ENCODE measurements around the gene ZWINT. TPM values are rescaled to one million over a fixed set of nuclear protein-coding genes. Genes with fewer than 3 reads are reported as not detected.
A peak's percentile ranks its signal among the peaks of the same experiment; 100 is the strongest.

Gene ZWINT, protein sequence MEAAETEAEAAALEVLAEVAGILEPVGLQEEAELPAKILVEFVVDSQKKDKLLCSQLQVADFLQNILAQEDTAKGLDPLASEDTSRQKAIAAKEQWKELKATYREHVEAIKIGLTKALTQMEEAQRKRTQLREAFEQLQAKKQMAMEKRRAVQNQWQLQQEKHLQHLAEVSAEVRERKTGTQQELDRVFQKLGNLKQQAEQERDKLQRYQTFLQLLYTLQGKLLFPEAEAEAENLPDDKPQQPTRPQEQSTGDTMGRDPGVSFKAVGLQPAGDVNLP
- under 1 TPM in 4 of 6 donors, not detected in 2; 0.18 to 0.90 (median 0.50) TPM for polyA plus RNA-seq (ENCODE audit: low read depth in 6 of 6)

DNA sequence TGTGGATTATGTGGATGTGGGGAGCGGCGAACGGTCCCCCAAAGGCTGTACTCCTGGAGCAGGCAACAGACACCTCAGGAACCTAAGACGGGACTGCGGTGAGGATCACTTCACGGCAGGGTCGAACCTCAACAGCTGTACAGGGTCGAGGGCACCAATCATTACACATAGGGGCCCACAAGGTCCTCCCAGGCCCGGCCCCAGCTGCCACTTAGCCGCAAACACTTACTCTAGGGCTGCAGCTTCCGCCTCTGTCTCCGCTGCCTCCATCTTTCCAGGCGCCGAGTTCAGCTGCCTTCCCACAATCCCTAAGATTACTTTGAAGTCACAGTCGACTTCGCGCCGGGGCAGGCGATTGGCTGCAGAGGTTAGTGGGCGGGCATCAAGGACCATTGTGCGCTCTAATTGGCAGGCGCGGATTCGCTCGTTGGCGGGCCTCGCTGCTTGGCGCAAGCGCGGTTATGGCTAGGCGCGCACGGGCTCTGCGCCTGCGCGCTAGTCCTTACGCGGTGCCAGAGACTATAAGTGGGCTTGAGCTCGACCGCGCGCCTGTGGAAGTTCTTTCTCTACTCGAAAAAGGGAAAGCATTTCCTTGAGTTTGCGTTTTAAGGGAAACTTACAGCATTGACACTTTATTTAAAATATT lies at the start of gene ZWINT:
Gene ZWINT, minus strand, starts transcription at position 293 of the 646 bp plus-strand sequence. Its CDS starts 23 bp downstream, at position 270.
- Mint-ChIP-seq H3K4me1 (peaks cover 14 to 19% (median 18%) of the 10 kb centered on the region in 3 donors), H3K27me3 (no peaks in the 10 kb centered on the region), H3K36me3 (no peaks in the 10 kb centered on the region), H3K27ac (peak within 1 kb of the TSS; percentile 63 to 90 (median 84)), H3K9me3 (no peaks in the 10 kb centered on the region), H3K4me3 (peak within 1 kb of the TSS; percentile 88 to 98 (median 94))
- ATAC-seq (ENCODE audit: low read depth in 2 of 2), result peak; percentile 95 to 96
- peak; percentile 85 for DNase-seq

DNA sequence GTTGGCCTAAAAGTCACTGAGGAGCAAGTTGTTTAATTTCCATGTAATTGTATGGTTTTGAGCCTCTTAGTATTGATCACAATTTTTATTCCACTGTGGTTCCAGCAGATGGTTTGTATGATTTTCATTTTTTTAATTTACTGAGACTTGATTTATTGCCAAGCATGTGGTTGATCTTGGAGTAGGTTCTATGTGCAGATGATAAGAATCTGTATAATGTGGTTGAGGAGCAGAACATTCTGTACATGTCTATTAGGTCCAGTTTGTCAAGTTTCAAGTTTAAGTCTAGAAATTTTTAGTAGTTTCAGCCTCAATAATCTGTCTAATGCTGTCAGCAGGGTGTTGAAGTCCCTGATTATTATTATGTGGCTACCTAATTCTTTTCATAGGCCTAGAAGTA lies 22.7 kb upstream of the ZWINT start:
- no peak overlapping the region for H3K4me3 Mint-ChIP-seq
- no peak overlapping the region for H3K27ac Mint-ChIP-seq
- peaks cover 0 to 22% (median 0%) of the 10 kb centered on the region in 7 donors for H3K9me3 Mint-ChIP-seq
- no peaks in the 10 kb centered on the region for H3K4me1 Mint-ChIP-seq
- H3K36me3 Mint-ChIP-seq, result no peaks in the 10 kb centered on the region
- DNase-seq (no peak), ATAC-seq (ENCODE audit: low read depth in 2 of 2) (no peak)
- no peaks in the 10 kb centered on the region for H3K27me3 Mint-ChIP-seq

DNA sequence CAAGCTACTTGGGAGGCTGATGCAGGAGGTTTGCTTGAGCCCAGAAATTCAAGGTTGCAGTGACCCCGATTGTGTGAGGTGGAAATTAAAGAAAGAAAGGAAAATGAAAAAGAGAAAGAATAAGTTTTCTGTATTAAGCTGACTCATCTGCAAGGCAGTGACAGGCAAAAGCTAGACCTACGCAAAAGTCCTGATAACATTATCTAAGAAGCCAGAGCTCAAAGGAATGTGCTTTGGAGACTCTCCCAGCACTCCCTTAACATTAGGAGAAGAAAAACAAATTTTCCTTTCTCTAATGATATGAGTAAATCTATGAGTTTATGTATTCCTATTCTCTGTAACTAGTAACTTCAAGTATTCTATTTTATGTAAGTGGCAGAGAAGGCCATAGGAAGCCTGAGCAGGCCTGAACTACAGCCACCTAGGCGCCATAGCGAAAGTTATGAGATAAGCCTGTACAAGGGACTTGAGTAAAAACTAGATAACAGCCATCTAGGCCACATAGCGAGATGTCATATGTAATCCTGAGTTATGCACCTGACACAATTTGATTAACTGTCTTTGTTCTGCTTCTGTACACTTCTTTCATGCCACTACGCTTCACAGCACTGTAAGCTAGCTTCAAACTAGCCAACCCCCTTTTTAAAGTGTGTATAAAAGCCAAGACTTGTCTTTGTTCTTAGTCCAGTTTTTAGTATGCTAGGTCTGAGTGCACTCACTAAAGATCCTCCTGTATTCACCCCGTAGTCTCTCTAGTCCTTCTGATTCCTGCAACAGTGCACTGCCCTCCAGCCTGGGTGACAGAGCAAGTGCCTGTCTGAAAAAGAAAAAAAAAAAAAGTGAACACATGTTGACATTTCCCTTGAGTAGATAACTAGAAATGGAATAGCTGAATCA lies 9.4 kb upstream of the ZWINT start:
- Mint-ChIP-seq H3K4me3 (no peak overlapping the region), H3K36me3 (no peaks in the 10 kb centered on the region), H3K4me1 (no peaks in the 10 kb centered on the region), H3K9me3 (peaks cover 0 to 51% (median 17%) of the 10 kb centered on the region in 7 donors), H3K27me3 (no peaks in the 10 kb centered on the region), H3K27ac (no peak overlapping the region)
- ATAC-seq (ENCODE audit: low read depth in 2 of 2), result no peak
- DNase-seq, result no peak

DNA sequence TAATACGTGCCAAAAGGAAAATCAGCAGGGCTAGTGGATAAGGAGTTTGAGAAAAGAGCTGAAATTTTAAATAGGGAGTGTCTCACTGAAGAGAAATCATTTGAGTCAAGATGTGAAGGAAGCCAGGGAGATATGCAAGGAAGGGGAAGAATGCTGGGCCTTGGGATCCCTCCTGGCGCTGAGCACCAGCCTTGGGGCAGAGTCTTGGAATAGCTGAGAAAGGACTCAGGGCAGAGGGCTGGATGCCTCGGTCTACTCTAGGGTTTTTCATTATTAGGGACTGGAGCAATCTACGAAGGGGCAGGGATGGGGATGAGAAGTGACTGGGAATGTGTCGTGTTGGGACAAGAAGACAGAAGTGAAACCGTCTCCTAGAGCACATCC lies 484 bp downstream of the ZWINT start:
- peak; percentile 7 for DNase-seq
- H3K27me3 Mint-ChIP-seq, result no peaks in the 10 kb centered on the region
- peak overlapping the region; percentile 88 to 98 (median 94) for H3K4me3 Mint-ChIP-seq
- no peak for ATAC-seq (ENCODE audit: low read depth in 2 of 2)
- H3K9me3 Mint-ChIP-seq, result no peaks in the 10 kb centered on the region
- H3K4me1 Mint-ChIP-seq, result peaks cover 14 to 19% (median 18%) of the 10 kb centered on the region in 3 donors
- peak overlapping the region in 4 of 6 donors; percentile 5 to 90 (median 74) for H3K27ac Mint-ChIP-seq
- no peaks in the 10 kb centered on the region for H3K36me3 Mint-ChIP-seq

DNA sequence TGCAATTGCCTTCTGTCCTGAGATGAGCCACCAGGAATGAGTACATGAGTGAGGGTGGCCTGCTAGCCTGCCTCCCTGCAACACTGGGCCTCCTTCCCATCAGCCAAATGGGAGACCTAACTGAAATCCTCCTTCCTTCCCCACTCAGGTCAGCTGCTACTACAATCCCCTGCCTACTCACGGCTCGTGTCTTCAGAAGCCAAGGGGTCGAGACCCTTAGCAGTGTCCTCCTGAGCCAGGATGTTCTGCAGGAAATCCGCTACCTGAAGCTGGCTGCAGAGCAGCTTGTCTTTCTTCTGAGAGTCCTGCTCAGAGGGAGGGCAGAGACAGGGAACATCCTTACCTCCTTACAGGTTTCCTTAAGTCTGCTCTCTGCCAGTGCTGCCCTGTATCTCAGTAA lies 1.2 kb downstream of the ZWINT start:
- H3K9me3 Mint-ChIP-seq, result no peaks in the 10 kb centered on the region
- H3K27ac Mint-ChIP-seq, result peak overlapping the region in 1 of 6 donors; percentile 5
- no peaks in the 10 kb centered on the region for H3K36me3 Mint-ChIP-seq
- H3K4me1 Mint-ChIP-seq, result peaks cover 14 to 19% (median 18%) of the 10 kb centered on the region in 3 donors
- H3K27me3 Mint-ChIP-seq, result no peaks in the 10 kb centered on the region
- peak overlapping the region in 5 of 8 donors; percentile 69 to 98 (median 94) for H3K4me3 Mint-ChIP-seq
- DNase-seq, result no peak
- no peak for ATAC-seq (ENCODE audit: low read depth in 2 of 2)

DNA sequence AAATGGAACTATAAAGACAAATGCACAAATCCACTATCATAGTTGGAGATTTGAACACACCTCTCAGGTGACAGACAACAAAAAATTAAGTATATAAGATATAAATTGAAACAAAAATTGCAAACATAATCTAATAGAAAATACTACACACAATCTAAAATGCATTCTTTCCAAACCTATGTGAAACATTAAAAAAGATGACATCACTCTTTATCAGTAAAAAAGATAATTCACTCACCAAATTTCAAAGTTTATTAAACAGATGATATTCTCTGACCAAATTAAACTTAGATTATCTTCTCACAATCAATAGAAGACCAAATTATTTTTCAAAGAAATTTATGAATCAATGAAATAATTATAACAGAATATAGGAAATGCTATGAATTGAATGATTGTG lies 4.0 kb downstream of the ZWINT start:
- no peak overlapping the region for H3K4me3 Mint-ChIP-seq

DNA sequence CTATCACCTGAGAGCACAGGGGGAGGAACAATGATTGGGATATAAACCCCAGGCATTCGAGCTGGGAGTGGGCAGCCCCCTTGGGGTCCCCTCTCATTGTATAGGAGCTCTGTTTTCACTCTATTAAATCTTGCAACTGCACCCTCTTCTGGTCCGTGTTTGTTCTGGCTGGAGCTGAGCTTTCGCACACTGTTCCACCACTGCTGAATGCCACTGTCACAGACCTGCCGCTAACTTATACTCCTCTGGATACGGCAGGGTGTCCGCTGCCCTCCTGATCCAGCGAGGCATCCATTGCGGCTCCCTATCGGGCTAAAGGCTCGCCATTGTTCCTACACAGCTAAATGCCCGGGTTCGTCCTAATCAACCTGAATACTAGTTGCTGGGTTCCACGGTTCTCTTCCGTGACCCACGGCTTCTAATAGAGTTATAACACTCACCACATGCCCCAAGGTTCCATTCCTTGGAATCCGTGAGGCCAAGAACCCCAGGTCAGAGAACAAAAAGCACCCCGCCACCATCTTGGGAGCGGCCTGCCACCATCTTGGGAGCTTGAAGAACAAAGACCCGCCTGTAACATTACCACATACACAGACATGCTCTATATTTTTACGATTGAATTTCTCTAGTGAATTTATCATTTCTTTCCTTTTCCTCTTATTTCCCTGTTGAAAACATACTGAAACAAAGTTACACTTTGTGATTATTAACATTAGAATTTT lies 9.0 kb downstream of the ZWINT start:
- DNase-seq (no peak), ATAC-seq (ENCODE audit: low read depth in 2 of 2) (no peak)
- H3K4me3 Mint-ChIP-seq, result no peak overlapping the region
- no peaks in the 10 kb centered on the region for H3K4me1 Mint-ChIP-seq
- H3K9me3 Mint-ChIP-seq, result no peaks in the 10 kb centered on the region
- no peaks in the 10 kb centered on the region for H3K36me3 Mint-ChIP-seq
- H3K27me3 Mint-ChIP-seq, result no peaks in the 10 kb centered on the region
- H3K27ac Mint-ChIP-seq, result no peak overlapping the region

More for the DNA sequence above, 4.0 kb downstream of the ZWINT start:
- Mint-ChIP-seq H3K27ac (no peak overlapping the region), H3K4me1 (peaks cover 14 to 18% (median 18%) of the 10 kb centered on the region in 3 donors), H3K36me3 (no peaks in the 10 kb centered on the region), H3K9me3 (no peaks in the 10 kb centered on the region), H3K27me3 (no peaks in the 10 kb centered on the region)
- DNase-seq (no peak), ATAC-seq (ENCODE audit: low read depth in 2 of 2) (no peak)

DNA sequence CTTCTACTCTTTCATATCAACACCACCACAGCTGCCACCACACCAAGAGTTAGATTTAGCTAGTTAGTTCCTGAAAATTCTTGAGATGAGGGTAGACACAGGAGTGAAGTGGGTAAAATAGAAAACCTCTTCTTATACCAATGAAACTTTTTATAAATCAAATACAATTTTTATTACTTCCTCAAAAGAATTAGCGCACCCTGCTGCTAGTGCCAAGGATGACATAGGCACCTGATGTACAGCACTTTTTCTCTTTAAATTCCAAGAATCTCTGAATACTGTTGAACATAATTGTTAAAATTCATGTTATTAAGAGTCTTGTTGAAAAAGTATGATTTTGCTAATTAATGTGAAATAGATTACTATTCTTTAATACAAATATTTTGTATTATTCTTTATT lies 11.4 kb downstream of the ZWINT start:
- Mint-ChIP-seq H3K4me1 (no peaks in the 10 kb centered on the region), H3K36me3 (no peaks in the 10 kb centered on the region), H3K9me3 (no peaks in the 10 kb centered on the region), H3K27me3 (no peaks in the 10 kb centered on the region), H3K4me3 (no peak overlapping the region), H3K27ac (no peak overlapping the region)
- no peak for DNase-seq
- ATAC-seq (ENCODE audit: low read depth in 2 of 2), result no peak

DNA sequence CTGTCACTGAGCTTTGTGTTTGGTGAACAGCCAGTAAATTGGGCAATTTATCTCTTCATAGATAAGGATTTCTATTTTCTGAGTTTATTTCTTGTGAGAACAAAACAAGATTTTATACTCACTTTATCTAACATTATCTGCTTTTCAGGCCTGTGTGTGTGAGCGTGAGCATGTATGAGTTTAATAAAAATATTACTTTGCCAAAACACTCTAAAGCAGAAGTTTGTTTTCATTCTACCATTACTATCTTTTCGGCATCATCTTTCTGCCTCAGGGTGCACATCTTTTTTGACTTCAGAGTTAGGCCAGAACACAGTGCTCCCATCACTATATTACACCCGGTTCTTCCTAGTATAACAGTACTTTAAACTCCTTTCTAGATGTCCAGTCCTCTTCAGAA lies 13.0 kb downstream of the ZWINT start:
- no peak overlapping the region for H3K27ac Mint-ChIP-seq
- DNase-seq (no peak), ATAC-seq (ENCODE audit: low read depth in 2 of 2) (no peak)
- no peaks in the 10 kb centered on the region for H3K27me3 Mint-ChIP-seq
- no peaks in the 10 kb centered on the region for H3K4me1 Mint-ChIP-seq
- no peaks in the 10 kb centered on the region for H3K36me3 Mint-ChIP-seq
- no peaks in the 10 kb centered on the region for H3K9me3 Mint-ChIP-seq
- H3K4me3 Mint-ChIP-seq, result no peak overlapping the region

DNA sequence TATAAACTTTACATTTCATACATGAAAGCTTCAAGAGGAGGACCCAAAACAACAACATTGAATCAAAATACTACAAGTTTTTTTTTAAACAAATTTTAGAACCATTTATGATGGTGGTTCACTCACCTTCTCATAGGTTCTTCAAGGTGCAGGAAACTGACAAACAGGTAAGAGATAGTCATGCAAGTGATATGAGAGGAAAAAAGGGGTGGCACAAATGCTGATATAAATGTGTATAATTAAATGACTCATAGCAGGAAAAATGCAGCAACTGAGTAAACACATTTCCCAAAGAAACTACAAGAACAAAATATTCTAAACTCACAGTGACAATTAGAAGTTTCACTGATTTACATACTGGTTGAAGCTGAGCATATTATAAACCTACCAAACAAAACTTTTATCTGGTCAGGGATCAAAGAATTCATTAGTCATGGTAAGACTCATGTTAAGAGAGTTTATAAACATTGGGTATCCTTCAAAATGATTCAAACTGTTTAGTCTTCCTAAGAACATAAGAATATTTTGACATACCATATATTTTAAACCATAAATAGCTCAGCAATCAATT lies 14.1 kb downstream of the ZWINT start:
- DNase-seq (no peak), ATAC-seq (ENCODE audit: low read depth in 2 of 2) (no peak)
- no peaks in the 10 kb centered on the region for H3K27me3 Mint-ChIP-seq
- no peak overlapping the region for H3K4me3 Mint-ChIP-seq
- H3K27ac Mint-ChIP-seq, result no peak overlapping the region
- peaks cover 0 to 2% (median 0%) of the 10 kb centered on the region in 7 donors for H3K9me3 Mint-ChIP-seq
- no peaks in the 10 kb centered on the region for H3K4me1 Mint-ChIP-seq
- H3K36me3 Mint-ChIP-seq, result no peaks in the 10 kb centered on the region

DNA sequence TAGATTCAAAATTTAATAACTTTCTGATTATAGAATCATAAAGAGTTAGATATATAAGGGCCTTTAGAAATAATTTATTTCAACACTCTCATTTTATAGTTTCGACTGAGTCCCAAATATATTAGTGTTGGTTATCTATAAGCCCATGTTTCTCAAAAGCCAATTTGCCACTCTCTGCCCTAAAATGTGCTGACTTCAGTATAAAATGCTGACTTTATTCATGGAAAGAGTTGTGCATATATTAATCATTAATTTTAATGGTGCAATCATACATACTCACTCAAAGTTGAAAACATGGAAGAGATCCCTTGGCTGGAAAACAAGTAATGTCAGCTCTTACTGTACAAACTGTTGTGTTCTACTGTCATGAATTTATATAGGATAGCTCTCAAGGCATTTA lies 19.4 kb downstream of the ZWINT start:
- no peaks in the 10 kb centered on the region for H3K27me3 Mint-ChIP-seq
- ATAC-seq (ENCODE audit: low read depth in 2 of 2), result no peak
- H3K27ac Mint-ChIP-seq, result no peak overlapping the region
- no peaks in the 10 kb centered on the region for H3K36me3 Mint-ChIP-seq
- DNase-seq, result no peak
- H3K9me3 Mint-ChIP-seq, result peaks cover 0 to 13% (median 4%) of the 10 kb centered on the region in 7 donors
- H3K4me3 Mint-ChIP-seq, result no peak overlapping the region
- no peaks in the 10 kb centered on the region for H3K4me1 Mint-ChIP-seq

DNA sequence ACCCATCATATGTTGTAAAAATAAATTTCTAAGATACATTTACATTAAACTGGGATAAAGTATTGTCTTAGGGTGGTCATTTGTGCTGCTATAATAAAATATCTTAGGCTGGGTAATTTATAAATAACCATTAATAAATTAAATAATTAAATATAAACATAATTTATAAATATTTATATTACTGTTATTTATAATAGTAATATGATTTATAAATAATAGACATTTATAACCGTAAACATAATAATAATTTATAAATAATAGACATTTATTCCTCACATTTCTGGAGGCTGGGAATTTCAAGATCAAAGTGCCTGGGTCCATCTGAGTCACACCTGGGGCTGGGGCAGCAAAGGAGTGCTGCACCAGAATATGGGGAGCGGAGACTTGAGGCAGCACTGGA lies 31.1 kb downstream of the ZWINT start:
- Mint-ChIP-seq H3K9me3 (peaks cover 0 to 13% (median 2%) of the 10 kb centered on the region in 7 donors), H3K4me1 (no peaks in the 10 kb centered on the region), H3K36me3 (no peaks in the 10 kb centered on the region), H3K27ac (no peak overlapping the region), H3K27me3 (no peaks in the 10 kb centered on the region), H3K4me3 (no peak overlapping the region)
- ATAC-seq (ENCODE audit: low read depth in 2 of 2), result no peak
- no peak for DNase-seq

DNA sequence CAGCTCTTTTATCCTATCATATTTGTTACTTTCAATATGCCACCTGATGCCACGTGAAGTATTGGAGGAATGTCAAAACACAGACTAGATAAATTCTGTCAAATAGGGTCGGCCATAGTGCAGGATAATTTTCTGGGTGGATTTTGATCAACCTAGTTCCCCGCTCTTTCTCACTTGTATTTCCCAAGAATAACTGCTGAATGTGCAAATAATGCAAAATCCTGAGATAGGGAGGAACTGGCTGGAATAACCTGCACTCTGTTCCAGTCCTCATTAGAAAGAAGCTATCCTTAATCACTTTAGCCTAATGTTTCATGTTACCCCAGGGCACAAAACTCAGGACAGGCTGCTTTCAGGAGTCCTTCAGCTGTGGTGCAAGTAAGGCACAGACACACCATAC lies 33.9 kb downstream of the ZWINT start:
- no peaks in the 10 kb centered on the region for H3K4me1 Mint-ChIP-seq
- H3K27ac Mint-ChIP-seq, result no peak overlapping the region
- H3K4me3 Mint-ChIP-seq, result no peak overlapping the region
- H3K9me3 Mint-ChIP-seq, result no peaks in the 10 kb centered on the region
- no peak for ATAC-seq (ENCODE audit: low read depth in 2 of 2)
- no peak for DNase-seq
- no peaks in the 10 kb centered on the region for H3K27me3 Mint-ChIP-seq
- no peaks in the 10 kb centered on the region for H3K36me3 Mint-ChIP-seq

Measured in naive B cell (primary cell).